ENCODE measurements around the gene CACNA2D4.

GRCh38 chr12:1799882-1800400 lies 118.5 kb downstream of the CACNA2D4 start:
- TF ChIP-seq CTCF (IDR thresholded peaks at IDR 0.05) = no peak
- TF ChIP-seq POLR2A (IDR thresholded peaks at IDR 0.05) = no peak
- TF ChIP-seq POLR2AphosphoS5 (IDR thresholded peaks at IDR 0.05) = no peak

Data from gastroesophageal sphincter (tissue), 3 donors.